HG02852 (cell line): Measurements from ENCODE around the gene SURF2.

ENCODE experiments used
- ATAC-seq: cut with Tn5 transposase; IDR thresholded peaks from one replicate; pipeline ENCODE4 v1.9.1; 2021; ENCODE audit warnings: mild to moderate bottlenecking, moderate library complexity; ENCODE audit not compliant: unreplicated experiment

Gene SURF2

DNA sequence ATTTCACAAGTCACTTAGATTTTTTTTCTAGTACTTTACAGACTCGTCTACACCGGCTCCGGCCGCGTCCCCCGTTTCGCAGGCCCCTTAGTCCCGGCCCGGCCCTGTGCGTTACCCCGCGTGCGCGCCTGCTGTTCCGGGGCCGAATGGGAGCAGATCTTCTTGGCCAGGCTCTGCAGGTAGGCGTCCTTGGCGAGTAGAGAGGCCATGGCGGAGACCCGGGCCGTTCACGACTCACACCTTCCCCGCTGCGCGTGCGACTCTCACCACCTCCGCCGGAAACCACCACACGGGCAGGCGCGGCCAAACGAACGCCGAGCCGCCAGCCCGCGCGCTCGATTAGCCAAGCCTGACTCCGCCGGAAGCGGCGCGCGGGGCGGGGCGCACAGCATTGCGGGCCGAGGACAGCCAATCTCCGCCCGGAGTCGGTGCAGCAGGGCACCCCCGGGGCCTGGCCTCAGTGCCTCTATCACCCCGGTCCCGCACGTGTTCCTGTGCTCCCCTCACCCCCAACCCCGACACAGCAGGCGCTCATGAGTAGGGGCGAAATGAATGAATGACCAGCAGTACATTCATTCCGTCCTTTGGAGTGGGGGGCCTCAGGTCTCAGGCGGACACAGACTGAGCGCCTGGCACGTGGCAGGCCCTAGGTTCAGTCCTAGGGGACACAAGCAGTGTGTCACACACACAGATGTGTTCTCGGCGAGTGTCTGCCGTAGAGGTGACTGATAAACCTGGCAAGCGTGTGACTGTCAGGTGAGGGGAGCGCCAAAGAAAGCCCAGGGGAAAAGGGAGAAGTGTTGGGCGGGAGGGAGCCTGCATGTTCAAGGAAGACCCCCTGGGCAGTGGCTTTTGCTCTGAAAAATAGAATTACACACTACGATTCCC lies 20.2 kb upstream of the SURF2 start, which contains the start of gene SURF6:
Gene SURF6 (minus strand): TSS at position 265 of the 888 bp plus-strand sequence. CDS start 56 bp downstream, at position 209.
- ATAC-seq, result peak; percentile 78

DNA sequence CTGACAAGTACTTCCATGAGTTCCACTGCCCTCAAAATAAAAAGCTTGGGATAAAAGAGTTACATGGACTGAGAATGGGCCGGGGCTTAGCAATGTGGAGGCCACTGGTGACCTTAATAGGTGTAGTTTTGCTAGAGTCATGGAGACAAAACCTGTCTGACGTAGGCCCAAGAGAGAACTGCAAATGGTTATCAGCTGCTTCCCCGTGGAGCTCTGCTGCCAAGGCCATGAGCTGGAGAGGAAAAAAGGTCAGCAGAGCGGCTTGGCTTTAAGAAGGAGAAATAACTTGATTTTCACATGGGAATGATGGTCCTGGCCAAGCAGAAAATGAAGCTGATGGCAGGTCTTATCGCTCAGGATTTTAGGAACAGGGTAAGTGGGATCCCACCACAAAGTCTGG lies 16.7 kb upstream of the SURF2 start:
- no peak for ATAC-seq

DNA sequence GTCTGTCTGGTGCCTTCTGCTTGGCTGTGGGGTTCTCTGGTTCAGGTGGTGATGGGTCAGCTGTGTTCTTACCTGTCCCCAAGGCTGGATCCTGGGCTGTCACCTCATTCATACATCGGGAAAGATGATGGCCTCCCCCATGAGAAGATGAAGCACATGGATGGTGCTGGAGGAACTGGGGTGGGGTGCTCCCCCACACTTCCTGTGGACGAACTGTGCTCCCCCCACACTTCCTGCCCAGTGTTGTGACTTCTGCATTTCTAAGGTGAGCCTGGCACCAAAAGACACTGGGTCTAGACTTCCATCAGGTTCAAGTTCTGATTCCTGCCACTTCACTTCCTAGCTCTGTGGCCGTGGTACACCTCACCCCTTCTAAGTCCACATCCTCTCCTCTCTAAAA lies 16.1 kb upstream of the SURF2 start:
- no peak for ATAC-seq

DNA sequence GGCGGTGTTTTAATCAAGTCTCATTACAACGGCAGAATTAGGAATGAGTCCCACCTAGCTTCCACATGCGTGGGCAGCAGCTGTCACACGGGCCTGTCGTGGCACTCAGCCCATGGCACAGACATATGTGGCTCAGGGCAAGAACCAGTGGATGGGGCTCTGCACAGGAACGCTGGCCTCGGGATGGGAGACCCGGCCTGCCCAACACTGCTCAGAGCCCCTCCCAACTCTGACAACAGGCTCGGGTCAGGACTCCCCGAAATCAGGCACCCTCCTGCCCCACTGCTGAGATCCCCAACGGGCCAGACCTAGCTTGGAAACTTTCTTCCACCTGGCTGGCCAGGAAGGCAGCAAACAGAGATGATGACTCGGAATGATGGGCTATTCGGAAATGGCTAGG lies 15.4 kb upstream of the SURF2 start:
- no peak for ATAC-seq

DNA sequence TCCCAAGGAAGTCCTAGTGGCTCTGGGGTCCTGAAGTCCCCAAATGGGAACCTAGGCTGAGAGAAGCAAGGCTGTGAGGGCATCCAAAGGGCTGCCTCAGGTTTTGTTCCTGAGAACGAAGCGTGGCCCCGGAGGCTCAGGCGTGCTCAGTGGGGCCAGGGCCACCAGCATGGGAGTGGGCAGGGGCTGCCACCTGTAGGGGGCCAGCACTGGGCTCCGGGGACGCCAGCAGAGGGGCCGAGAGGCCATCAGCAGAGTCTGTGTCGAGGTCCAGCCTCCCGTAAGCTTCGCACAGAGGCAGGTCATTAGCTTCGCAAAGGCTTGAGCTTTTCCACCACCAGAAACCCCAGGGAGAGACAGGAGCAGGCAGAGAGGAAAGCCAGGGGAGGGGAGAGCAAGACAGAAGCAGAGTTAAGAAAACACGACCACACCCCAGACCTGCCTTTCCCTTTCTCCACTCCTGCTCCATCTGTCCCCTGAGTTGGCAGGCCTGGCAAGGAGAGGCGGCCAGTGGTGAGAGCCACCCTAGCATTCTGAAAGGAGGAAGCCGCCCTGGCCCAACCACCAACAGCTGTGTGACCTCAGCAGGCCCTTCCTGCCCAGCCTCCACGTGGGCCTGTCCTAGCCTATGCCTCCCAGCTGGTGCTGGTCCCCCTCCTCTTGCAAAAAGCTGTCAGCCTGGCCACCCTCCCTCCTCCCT lies 14.8 kb upstream of the SURF2 start:
- ATAC-seq, result no peak

DNA sequence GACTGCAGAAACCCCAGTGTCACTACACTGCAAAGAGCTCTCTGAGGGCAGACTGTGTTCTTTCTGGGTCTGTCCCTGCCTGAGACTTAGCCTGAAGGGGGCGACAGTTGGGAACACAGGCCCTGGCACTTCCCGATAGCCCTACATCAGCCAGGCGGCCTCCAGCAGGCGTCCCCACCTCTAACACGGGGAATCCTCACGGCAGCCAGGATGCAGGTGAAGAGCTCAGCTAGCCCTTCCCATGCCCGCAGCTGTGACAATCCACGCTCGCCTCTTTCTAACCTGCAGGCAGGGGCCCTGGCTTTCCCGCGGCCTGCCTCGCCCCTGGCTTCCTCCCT lies 14.3 kb upstream of the SURF2 start:
- no peak for ATAC-seq

DNA sequence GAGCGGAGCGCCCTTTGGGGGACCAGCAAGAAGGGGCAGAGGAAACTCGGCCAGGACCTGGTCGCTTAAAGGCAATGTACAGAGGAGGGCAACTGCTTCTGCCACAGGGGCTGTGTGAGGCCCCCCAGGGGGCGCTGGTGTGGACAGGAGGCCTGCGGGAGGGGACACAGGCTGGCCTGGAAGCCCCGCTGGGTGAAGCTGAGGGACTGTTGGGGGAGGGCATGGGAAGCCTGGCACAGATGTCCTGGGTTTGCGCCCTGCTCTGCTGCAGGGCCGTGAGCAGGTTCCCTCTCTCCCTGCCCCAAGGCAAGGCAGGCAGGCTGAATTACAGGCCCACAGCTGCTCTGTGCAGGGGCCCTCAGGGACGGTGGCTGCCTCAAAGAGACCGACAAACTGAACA lies 13.8 kb upstream of the SURF2 start:
- no peak for ATAC-seq

DNA sequence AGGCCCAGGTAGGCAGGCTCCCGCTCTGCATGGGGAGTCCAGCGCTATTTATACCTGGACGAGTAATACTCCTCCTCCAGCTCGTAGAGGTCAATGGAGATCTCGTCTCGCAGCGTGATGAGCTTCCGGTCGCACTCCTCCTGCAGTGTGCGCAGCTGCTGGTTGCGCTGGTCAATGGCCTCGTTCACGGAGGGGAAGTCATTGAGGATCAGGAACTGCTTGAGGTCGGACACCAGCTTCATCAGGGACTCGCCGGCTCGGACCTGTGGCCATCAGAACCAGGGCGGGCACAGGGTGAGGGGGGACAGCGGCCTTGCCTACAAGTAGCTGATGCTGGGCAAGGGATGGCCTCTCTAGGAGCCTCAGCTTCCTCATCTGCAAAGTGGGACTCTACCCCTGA lies 12.3 kb upstream of the SURF2 start:
- ATAC-seq, result no peak

DNA sequence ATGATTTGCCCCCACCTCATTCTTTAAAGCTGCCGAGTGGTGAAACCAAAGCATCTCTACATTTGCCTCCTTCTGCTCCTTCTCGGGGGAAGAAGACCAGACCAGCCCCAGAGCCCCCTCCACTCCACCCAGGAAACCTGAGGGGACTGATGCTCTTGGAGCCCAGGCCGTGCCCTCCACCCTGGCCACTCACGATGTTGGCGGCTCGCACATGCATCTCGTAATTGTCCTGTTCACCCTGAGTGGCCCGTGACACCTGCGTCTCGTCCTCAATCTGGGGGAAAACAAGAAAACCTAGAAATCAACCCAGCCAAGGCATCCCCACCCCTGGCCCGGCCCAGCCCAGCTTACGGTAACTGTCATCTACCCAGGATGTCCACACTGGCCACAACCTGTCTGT lies 11.4 kb upstream of the SURF2 start:
- no peak for ATAC-seq

DNA sequence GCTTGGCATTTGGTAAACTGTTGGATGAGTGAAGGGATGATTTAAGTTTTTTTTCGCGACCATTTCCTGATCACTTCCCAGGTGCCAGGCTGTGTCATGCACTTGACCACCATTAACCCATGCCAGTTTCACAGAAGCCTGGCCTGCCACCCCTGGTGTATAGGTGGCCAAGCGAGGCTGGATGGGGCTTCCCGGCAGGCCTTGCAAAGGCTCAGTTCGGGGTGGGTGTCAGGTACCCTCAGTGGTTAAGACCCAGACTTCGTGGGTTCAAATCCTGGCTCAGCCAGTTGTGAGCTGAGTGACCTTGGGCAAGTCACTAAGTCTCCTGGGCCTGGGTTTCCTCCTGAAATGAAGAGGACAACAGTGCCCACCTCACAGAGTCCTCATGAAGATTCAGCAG lies 10.8 kb upstream of the SURF2 start:
- ATAC-seq, result no peak

DNA sequence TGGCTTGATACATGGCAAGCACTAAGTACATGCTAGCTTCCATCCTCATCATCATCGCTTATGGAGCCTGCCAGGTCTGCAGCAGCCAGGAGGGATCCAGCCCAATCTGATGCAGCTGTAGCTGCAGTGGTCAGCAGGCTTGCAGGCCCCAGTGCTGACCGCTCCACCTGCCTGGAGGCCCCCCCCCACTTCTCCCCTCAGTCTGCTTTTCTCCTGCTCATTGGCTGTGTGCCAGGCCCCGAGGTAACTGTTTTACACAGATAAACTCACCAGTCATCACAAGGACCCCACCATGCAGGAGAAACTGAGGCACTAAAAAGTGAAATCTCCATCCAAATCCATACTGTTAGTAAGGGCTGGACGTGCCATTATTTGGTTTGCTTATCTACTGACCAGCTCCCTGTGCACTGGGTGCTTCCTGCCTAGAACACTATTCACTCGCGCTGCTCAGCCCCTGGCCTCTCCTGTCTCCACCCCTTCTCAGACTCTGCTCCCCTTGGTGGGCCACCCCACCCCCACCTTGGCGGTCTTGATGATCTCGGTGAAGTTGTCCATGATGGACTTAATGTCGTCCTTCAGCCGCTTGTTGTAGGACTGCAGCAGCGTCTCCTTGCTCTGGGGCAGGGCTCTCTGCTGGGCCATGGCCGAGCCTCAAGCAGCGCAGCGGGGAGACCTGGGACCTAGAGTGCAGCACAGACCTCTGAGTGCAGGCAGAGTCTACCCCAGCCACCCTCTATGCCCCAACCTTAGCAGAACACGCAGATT lies 10.1 kb upstream of the SURF2 start:
- no peak for ATAC-seq

DNA sequence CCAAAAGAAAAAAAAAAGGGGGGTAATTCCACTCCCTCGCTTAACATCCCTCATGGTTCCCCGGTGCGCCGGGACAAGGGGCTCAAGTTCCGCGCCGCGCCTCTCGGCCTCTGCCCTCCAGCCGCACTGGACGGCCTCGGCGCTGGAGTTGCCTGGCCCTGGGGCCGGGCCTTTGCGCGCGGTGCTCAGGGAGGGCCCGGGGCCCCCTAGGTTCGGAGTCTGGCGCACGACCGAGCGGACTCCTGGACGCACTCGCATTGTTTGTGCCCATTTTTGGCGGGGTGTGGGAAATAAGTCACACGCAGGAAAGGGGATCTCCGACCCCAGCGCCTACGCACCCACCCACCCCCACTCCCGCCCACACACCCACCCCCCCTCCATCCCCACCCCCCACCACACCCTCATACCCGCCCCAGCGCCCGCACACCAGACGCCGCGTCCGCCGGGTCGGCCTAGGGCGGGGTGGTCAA lies 8.8 kb upstream of the SURF2 start:
- ATAC-seq, result peak; percentile 32

DNA sequence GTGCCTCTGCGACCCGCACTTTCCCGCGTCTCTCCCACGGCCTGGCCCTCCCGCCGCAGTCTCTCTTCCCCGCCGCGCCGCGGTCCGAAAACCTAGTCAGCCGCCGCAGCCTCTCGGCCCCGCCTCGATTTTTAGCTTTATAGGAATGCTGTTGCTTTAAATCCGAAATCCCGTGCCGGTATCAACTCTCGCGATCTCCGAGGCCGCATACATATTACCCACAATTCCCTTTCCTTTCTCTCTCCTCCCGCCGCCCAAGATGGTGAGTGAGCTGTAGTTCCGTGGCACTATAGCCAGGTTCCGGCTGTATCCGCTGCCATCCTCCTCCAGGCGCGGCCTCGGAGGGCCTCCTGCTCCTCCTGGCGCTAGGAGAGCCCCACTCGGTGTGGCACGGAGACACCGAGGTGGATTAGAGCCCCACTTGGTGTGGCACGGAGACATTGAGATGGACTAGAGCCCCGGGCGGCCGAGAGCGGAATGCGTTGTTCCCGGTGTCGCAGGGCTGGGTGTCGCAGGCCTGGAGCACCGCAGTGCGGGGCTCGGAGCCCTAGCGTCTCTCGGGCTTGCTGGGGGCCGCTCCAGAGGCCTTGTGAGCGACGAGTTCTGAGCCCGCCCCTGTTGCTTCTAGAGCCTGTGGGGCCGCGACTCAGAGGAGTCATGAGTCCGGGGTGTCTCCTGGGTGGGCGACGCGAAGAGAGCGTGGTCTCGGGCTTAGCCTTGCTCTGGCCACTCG lies 8.2 kb upstream of the SURF2 start, which contains the start of the genes MED22 and RPL7A:
Gene MED22 (minus strand): TSS at position 147 of the 733 bp plus-strand sequence. CDS start 1,469 bp downstream, outside the sequence.
Gene RPL7A (plus strand): TSS at position 234 of the 733 bp plus-strand sequence. CDS start 26 bp downstream, at position 260.
- ATAC-seq, result peak; percentile 61

DNA sequence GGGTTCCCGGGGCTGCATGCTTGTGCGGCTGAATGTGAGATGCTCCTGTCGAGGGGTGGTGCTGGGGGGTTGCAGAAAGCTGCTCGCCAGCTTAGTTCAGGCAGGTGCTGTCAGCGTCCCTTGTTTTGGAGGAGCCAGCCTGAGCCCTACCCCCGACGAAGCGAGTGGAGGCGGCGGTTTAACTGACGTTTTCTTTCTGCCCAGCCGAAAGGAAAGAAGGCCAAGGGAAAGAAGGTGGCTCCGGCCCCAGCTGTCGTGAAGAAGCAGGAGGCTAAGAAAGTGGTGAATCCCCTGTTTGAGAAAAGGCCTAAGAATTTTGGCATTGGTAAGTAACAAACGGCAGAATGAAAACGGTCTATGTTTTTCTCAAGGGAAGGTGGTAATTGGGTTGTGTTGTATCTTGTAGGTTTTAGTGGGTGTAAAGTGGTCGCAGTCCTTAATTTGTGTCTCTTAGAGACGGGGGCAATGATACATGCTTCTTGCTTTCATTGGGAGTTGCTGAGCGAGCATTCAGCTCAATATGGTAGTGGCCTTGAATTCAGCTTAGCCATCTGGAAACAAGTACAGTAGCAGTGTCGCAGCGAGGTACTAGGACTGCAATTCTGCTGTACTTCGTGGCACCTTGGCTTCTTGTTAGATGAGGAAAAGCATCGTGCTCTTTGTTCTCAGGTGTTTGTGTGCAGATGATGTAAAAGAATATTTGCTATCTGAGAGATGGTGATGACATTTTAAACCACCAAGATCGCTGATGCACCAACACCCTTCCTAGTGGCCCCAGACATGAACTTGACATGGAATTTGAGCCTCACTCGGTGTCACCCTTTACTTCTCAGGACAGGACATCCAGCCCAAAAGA lies 7.4 kb upstream of the SURF2 start:
- ATAC-seq, result no peak

DNA sequence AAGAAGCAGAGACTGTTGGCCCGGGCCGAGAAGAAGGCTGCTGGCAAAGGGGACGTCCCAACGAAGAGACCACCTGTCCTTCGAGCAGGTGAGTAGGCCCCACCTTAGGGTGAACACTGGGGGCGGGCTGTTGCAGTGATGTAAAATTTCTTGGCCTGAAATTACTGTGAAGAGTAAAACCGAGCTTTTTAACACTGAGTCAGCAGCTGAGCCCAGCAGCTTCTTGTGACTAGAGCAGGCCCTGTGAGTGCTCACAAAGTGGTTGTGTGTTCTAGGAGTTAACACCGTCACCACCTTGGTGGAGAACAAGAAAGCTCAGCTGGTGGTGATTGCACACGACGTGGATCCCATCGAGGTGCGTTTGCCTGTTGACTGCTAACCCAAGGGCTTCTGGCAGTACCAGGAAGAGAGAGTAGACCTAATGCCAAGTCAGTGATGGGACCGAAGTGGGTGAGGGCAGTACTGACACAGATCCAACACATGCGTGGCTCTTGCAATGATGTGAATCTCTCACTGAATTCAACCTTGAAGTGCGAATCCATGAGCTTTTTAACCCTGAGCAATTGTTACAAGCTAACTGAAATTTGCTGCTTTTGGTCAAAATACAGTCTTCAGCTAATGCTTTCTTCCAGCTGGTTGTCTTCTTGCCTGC lies 6.3 kb upstream of the SURF2 start:
- ATAC-seq, result no peak

DNA sequence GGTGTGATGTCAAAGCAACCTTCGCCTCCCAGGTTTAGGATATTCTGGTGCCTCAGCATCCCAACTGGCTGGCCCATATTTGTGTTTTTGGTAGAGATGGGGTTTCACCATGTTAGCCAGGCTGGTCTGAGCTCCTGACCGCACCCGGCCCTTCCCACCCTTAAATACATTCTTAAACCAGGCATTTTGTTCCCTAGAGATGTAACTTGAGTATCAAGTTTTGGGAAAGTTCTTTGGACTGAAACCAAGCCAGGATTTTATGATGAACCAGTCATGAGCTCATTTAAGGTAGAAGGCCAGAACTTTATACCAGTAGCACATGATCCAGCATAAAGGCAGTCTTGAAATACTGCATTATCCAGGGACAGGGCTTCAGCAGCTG lies 4.8 kb upstream of the SURF2 start:
- no peak for ATAC-seq

DNA sequence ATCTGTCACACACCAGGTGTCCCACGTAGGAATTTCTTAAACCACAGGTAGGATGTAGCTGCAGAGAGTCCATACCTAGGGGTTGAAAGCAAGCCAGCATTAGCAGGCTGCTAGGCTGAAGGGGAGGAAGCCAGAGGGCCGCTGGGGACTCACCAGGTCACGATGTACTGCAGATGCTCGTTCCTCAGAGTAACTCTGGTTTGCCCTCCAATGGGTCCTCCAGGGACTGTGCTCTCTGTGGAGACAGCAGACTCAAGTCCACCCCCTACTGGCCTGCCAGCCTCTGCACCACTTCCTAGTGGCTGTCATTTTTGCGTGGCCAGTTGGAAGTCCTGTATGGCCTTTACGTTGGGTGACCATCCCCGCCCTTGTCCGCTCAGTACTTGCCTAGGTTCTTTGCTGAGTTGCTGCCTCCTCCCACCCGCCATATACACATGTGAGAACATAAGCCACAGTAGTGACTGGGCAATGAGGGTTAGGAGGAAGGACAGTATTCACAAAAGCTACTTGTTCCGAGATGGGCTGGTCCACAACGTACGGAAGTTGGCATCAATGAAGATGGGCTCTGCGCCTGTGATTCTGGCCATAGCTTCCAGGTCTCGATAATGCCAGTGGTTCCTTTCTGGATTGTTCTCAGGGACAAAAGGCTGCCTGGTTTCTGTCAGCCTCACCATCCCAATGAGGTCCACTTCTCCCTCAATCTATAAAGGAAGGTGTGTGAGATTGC lies 4.3 kb upstream of the SURF2 start:
- no peak for ATAC-seq

DNA sequence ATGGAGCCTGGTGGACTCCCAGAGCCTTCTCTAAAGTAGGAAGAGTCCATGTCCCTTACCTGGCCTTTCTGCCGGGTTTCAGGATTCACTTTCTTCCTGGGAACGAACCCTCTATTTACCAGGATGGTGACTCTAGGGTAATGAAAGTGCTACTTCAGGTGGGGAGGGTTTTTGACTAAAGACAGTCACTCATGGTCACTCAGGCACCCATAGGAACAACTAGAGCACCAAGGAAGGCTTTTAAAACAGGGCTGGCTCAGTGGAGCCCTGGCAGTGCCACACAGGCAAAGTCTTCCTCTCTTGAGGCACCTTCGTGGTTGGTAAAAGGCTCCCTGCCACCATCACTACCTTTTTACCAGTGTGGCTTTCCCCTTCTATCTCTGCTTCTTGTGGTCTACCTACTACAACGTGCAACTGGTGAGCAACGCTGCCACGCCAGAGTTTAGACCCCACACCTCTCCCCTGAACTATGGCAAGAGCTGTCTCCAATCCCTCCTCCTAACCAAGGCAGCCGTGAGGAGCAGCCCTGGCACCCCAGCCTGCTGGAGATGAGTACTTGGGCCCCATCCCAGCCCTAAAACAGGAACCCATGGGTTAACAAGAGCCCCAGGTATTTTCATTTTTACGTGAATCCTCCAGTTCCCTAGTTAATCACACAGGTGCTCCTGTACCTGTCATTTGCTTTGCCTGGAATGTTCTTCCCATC lies 3.6 kb upstream of the SURF2 start:
- no peak for ATAC-seq
